D341Med (cell line): ENCODE results near the gene TOB1.

Experiments
- DNase-seq: peaks from one replicate; pipeline ENCODE4 v3.0.0; 2012; ENCODE audit warnings: low spot score

The TOB1 gene

DNA sequence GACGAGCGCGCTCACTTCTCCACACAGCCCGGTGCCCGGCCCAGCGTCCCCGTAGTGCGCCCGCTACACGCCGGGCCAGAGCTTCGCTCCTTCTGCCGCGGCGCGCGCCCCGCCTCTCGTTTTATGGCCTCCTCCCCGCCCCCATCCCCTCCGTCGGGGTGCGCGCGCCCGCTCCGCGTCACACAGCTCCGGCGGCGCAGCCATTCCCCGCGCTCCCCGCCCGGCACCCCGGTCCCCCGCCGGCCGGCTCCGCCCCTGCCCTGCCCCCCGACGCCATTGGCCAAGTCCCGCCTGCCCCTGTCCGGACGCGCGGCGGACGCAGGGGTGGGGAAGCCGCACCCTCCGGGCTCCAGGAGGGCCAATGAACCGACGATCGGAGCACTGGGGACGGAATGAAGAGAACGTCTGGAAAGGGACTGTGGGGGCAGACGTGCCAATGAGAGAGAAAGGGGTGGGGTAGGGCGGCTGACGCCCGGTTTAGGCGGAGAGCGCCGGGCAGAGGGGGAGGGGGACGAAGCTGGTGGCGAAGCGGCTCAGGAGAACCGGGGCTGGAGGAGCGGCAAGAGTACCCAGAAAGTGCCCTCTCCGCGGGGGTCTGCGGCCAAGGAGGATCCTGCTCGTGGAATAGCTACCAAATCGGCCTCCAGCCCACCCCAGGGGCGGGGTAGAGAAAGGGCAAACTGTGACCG, at the start of gene TOB1:
Gene TOB1 (minus strand): TSS at position 94 of the 689 bp plus-strand sequence. CDS start 2,337 bp downstream, outside the sequence.
- peak; percentile 100 for DNase-seq

DNA sequence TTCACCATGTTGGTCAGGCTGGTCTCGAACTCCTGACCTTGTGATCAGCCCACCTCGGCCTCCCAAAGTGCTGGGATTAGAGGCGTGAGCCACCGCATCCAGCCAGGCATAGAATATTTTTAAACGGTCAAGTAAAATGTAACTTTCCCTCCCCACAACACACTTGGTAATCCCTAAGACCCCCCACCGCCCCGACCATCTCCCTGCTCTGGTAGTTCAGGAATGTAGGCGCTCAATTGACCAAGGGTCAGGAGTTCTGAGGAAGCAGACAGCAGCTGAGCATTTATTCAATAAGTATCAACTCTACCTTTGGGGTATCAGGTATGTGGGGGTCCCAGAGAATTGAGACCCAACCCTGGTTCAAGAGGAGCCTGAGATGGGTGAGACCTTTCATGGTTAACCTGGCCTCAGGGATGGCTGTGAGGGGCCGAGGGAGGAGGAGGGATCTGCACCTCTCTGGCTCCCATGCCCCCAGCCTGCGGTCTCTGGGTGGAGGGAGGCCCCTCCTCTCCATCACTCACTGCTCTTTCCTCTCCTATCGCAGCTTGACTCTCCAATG, 48.4 kb upstream of the TOB1 start:
- no peak for DNase-seq

GRCh38 chr17:50913120-50913519, 47.0 kb upstream of the TOB1 start:
- DNase-seq = no peak

DNA sequence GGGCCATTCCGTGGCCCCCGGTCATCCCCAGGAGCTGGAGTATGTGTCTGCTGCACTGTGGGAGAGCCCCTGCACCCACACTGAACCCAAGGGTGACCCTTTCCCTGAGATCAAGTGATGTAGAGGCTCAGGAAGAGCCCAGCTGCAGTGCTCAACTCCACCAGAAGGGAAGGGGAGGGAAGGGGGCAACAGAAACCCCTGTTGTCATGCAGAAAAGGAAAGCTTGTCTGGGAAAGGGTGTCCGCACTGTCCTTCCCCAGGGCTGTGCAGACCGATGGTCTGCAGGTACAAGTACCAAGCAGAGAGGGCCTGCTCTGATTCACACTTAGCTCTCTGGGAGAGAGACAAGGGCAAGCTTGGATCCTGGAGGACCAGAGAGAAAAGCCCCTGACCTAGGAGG, 45.7 kb upstream of the TOB1 start:
- DNase-seq = no peak

- DNase-seq = no peak
Measured at GRCh38 chr17:50911450-50911849, 45.3 kb upstream of the TOB1 start.

DNA sequence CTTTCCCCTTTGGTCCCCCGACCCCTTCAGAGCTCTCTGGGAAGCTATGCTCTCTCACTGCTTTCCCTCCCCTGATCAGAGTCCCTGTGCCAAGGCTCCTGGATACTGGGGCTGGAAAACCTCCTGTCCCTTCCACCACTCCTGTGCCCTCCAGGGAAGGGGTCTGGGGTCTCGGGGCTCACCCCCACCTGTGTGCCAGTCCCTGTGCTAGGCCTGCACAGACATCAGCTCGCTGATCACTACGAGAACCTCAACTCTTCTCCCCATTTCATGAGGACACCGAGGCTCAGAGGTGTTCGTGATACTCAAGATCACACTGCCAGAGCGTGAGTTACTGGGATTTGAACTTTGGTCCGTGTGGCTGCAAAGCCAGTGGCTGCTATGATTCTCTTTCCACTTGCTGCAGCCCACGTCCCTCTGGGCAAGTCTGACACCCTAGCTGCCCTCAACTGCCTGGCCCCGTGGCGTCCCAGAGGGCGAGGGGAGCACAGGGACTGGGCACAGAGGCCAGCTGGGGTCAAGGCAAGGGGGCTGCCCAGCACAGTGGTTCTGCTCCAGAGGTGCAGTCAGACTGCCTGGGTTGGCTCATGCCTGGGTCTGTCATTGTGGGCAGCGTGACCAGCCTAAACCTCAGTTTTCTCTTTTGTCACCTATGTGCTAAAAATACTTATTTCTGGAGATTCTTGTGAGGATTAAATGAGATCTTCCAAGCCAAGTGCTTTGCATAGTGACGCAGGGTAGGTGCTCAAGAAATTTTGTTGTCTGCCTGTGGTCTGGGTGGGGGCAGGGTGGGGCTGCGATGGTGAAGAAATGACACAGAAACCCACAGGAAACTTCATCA, 43.8 kb upstream of the TOB1 start:
- no peak for DNase-seq

- DNase-seq = peak; percentile 61
Measured at GRCh38 chr17:50908860-50909764, 43.0 kb upstream of the TOB1 start.

GRCh38 chr17:50908140-50908859, 42.1 kb upstream of the TOB1 start:
- no peak for DNase-seq

DNA sequence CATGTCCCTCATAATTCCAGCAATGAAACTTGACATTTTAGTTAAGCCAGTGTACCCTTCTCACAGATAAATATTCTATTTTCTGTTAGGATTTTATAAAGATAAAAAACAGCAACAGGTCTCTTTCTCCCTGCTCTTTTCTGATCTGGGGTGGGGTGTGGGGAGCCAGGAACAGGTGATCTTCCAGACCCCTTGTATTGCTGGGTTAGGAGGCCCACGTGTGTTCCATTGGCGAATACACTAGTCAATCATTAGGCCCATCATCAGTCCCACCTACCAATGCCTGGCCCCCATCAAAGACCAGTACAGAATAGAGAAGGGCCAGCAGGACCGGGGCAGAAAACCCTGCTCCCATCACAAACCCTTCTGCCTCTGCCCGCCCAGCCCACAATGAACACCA, 40.3 kb upstream of the TOB1 start:
- no peak for DNase-seq

GRCh38 chr17:50905460-50905803, 39.3 kb upstream of the TOB1 start:
- DNase-seq = peak; percentile 89

- peak; percentile 95 for DNase-seq
Measured at GRCh38 chr17:50904518-50905459, 38.6 kb upstream of the TOB1 start.

GRCh38 chr17:50903604-50904517, 37.7 kb upstream of the TOB1 start:
- DNase-seq = no peak

DNA sequence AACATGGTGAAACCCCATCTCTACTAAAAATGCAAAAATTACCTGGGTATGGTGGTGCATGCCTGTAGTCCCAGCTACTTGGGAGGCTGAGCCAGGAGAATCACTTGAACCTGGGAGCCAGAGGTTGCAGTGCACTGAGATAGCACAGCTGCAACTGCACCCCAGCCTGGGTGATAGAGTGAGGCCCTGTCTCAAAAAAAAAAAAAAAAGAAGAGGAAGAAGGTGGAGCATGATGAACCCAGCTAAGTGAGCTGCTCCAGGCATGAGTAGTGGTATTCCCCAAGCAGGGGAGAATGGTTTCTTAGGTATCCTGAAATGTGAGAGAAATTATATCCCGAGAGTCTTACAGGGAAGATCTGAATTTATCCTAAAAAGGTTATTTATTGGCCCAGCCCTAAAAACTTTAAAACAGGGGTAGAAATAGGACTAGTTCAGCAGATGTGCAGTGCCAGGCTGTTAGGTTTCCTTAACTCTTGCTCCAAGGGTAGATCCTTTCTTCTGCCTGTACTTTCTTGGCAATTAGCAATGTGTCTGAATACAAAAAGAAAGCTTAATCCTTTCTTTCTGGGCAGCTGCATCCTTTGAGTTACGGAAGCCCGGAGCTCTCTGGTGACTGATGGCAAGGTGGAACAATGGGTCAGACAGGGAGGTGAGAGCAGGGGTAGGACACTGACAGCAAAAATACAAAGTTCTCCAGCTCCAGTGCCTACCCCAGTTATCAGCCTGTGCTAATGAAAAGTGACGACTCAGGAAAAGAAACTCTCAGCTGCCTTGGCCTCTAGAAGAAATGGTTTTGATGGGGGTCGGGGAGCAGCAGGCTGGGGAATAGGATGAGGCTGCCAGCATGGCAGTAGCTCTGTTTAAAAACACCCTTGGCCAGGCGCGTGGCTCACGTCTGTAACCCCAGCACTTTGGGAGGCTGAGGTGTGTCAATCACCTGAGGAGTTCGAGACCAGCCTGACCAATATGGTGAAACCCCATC, 36.5 kb upstream of the TOB1 start:
- DNase-seq = peak; percentile 20

GRCh38 chr17:50900383-50900892, 34.3 kb upstream of the TOB1 start:
- DNase-seq = no peak

DNA sequence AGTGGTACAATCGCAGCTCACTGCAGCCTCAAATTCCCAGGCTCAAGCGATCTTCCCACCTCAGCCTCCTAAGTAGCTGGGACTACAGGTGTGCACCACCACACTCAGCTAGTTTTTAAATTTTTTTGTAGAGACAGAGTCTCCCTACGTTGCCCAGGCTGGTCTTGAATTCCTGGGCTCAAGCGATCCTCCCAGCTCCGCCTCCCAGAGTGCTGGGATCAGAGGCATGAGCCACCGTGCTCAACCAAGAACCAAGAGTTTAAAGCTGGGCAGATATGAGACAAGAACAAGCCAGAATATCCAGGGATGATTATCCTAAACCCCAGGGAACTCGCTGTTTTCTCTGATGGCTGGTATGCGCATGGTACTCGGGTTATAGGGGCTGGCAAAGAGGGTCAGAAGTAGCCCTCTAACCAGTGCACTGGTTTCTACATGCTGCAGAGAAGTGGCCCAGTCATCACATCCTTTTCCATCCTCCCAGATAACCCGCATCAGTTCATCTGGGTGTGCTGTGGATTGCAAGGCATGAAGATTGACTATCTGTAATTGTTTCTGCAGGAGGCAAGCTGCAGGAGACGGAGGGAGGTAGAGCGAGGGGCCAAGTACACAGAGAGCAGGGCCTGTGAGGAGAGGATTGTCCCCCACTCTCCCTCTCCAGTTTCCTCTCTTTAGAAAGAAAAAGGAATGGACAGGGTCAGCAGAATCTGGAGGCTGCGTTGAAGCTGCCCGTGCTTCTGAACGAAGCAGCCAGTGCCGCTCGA, 33.6 kb upstream of the TOB1 start:
- DNase-seq = no peak

- DNase-seq = peak; percentile 29
Measured at GRCh38 chr17:50899005-50899460, 32.9 kb upstream of the TOB1 start.
